ENCODE measurements around the gene ADD3.
"Not testable (repeated sequence)": the region's sequence is repeated elsewhere in the genome, so short reads cannot be mapped to it uniquely, and the experiment has no call there.

GRCh38 chr10:110049889-110050591 is 42.3 kb downstream of the ADD3 start:
- not testable (repeated sequence) for TF ChIP-seq CTCF (IDR thresholded peaks at IDR 0.05; ENCODE audit: poor library complexity); EZH2 (IDR thresholded peaks at IDR 0.05; ENCODE audit: borderline replicate concordance)

Measured in hepatocyte (in vitro differentiated cells).